Activated gamma-delta T cell treated with Interleukin-2 at 50 U/mL for 16 hours (primary cell): ENCODE measurements around the gene COPA.
"Not testable (repeated sequence)": the region's sequence is repeated elsewhere in the genome, so short reads cannot be mapped to it uniquely, and the experiment has no call there.

Experiments
- DNase-seq: peaks from one replicate; pipeline ENCODE4 v3.0.0-alpha.2; 2020

Gene COPA

DNA sequence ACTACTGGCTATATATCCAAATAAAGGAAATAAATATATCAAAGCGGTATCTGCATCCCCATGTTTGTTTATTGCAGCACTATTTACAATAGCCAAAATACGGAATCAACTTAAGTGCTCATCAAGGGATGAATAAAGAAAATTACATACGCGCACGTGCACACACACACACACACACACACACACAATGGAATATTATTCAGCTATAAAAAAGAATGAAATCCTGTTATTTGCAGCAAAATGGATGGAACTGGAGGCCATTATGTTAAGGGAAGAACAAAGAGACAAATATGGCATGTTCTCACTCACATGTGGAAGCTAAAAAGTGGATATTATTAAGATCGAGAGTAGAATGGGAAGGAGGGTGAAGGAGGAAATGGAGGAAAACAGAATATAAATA, 20.2 kb downstream of the COPA start:
- no peak for DNase-seq

DNA sequence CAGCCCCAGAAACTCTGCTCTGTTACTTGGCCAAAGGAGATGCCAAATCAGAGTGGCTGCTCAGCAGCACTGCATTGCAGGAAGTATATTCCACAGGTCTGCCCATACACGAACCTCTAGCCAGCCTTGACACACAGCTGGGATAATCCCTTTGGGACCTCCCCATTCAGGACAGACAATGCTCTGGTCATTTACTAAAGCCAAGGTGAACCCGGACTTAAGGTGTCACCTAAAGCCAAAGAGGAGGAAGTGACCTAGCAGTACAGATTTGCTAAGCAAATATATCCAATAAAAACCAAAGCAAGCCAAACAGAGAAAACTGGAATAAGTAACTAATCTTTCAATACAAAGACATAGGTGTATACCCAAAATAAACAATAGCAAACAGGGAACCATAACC, 27.7 kb downstream of the COPA start:
- DNase-seq, result no peak

DNA sequence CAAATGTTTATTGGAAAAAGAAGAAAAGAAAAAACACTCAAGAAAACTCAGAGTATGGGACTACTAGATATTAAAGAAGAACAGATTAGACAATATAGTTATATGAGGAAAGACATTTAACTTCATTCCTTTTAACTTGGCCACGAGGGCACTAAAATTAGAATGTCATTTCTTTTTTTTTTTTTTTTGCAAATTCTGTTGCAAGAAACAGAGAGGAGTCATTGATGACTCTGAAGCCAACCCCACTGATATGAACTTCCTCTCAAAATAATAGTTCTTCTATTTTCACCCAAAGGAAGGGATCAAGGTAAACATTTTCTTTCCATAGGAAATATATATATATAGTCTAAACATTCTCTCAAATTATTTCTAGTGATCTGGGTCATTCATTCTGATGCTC, 33.5 kb downstream of the COPA start:
- DNase-seq, result no peak

DNA sequence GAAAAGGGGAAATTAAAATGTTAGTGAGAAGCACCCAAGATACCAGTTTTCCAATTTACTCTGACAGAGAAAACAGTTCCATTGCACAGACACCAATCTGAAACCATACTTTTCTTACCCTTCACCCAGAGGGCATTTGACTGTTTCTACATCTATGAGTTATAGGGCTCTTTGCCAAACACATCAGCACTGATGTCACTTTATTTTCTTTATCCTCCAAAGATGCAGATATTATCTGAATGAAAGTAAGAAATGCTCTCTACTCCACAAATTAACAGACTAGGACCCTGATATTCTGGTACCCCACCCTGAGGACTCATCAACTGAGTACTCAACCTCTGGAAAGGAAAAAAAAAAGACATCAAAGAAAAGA, 33.9 kb downstream of the COPA start:
- no peak for DNase-seq

DNA sequence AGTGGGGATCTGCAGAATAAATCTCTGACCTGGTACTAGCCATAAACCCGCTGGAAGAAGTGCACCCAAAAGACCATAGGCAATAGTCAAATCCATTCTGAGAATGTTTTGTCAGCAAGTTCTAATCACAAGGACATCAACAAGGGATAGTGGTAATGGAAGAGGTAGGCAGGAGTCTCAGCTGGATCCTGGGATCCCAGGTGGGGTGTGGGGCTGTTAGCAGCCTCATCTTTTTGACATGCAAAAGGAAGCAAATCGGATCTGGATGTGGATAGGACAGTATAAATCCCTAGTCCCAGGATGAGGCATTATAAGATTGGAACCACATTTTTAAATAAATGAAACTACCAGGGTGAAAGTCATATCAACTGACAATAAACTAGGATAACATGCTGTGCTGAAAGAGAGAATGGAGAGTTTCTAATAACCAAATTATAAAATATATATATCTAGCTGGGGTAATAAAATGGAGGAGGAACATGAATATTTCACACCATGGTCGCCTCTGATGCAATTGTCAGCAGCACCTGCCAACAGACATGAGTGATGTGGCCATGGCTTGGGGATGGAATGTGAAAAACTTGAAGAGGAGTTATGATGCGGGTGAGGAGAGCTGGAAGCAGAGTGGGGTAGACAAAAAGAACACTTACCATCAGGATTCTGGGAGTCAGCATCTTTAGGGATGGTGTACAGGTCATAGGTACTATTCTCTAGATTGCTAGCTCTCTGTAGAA, 34.4 kb downstream of the COPA start:
- DNase-seq, result no peak

DNA sequence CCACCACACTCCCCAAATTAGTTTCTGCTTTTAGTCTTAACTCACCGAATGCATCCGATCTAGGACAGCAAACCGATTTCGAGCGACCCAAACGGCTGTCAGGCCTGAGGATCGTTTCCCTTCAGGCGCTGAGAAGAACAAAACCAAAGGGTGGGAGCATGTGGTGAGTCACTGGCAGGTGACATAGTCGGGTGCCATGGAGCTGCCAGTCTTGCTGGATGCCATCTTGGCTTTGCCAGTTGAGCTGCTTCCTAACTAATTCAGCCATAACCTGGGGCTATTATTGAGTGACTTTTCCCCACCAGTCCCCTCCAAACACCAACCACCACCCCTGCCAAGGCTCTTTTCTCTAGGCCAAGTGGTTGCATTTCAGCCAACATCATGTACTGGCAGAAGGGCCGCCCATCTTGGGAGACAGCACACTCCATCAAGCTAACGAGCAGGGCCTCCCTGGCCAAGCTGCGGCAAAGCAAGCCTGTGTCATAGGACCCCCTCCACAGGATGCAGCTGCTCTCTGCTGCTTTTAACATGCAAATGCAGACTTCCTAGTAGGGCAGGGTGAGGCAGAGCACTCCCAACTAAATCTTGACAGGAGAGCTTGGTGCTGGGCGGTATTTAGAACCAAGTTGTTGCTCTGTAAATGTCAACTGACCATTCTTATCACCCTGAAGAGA, 35.8 kb downstream of the COPA start:
- no peak for DNase-seq

DNA sequence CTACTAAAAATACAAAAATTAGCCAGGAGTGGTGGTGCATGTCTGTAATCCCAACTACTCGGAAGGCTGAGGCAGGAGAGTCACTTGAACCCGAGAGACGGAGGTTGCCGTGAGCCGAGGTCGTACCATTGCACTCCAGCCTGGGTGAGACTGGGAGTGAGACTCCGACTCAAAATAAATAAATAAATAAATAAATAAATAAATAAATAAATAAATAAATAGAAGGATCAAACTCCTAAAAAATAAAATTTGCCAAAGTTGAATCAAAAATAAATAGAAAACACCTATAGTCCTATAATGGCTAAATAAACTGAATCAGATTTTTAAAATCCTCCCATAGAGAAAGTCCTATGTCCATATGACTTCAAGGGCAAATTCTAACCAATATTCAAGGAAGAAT, 42.9 kb downstream of the COPA start:
- no peak for DNase-seq

DNA sequence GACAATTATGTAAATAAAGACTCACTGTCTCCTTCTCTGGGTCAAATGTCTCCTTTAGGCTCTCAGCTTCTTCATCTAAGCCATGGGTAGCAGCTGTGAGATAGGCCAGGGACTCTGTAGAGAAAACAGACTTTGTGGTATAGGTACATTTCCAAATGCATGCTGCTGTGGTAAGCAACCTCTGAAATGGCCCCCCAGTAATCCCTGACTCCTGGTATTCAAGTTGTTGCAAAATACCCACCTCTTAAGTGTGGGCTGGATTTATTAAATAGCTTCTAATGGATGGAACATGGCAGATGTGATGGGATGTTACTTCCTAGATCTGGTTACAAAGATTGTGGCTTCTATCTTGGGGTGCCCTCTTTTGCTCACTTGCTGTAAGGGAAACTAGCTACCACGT, 47.0 kb downstream of the COPA start:
- DNase-seq, result no peak

DNA sequence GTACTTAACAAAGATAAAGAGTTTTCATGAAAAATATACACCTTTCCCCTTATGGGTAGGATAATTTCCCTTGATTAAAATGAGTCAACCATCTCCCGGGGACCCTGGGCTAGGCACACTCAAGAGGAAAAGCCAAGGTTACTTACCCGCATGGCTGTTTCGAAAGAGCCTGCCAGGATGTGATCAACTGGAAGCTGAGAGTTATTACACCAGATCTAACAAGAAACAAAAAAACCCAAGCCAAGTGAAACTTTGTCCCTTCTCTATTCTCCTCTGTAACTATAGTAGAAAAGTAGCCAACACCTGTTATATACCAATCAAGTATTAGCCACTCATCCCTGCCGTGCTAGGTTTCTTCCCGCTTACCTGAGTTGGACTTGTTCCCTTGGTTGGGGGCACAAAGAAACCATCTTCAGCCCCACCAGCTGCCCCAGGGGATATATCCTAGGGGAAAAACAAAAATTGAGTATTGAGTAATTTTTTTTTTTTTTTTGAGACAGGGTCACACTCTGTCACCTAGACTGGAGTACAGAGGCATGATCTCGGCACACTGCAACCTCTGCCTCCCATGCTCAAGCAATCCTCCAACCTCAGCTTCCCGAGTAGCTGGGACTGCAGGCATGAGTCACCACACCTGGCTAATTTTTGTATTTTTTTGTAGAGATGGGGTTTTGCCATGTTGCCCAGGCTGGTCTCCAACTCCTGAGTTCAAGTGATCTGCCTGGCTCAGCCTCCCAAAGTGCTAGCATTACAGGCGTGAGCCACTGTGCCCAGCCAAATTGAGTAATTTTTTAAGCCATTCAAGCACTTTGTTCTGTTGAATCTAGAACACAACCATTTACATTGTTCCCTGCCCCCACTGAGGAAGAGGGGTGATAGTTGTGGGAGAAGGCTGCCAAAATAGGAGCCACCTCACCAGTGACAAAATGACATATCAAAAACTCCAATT, 49.8 kb downstream of the COPA start:
- DNase-seq, result no peak

DNA sequence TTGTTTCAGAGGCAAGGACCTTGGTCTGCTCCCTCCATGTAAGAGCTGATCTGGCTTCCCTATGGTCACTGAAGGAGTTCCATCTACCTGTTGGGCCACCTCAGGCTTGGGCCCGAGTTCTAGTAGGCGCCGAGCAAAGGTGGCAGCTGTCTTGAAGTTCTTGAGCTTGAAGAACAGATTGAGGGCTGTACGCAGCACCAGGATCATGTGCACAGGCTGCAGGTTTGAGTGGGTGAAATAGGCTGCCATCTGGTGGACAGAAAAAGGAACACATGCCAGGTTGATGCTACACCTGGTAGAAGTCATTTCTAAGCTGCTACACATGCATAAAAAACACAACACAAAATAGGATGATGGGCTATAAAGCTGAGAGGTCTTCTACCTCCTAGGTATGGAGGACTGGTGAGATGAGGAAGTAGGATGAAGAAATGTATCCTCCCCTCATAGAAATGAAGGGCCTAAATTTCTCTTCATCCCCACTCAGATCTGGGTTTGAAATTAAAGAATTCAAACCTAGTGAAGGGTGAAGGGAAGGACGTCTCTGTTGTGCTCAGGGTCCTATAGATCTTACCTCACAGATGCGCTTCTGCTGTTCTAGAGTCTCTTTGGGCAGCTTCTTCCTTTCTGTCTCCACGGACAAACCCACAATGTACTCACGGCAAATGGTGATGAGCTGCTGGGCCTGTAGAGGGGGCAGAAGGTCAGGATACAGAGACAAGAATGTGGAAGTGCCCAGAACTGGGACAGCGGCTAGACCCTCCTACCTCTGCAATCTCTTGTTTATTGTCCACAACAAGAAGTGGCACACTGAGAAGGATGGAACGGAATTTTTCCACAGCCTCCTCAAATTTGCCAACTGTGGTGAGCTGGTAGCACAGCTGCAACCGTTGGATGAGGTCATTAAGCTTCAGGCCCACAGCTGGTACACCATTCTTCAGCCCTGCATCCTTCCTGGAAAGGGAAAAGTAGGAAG, 51.5 kb downstream of the COPA start:
- DNase-seq, result peak; percentile 67

DNA sequence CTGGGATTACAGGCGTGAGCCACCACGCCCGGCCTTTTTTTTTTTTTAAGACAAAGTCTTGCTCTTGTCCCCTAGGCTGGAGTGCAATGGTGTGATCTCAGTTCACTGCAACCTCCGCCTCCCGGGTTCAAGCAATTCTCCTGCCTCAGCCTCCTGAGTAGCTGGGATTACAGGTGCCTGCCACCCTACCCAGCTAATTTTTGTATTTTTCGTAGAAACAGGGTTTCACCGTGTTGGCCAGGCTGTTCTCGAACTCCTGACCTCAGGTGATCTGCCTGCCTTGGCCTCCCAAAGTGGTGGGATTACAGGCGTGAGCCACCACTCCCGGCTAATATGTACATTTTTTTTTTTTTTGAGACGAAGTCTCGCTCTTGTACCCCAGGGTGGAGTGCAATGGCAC, 55.3 kb downstream of the COPA start:
- DNase-seq, result not testable (repeated sequence)

DNA sequence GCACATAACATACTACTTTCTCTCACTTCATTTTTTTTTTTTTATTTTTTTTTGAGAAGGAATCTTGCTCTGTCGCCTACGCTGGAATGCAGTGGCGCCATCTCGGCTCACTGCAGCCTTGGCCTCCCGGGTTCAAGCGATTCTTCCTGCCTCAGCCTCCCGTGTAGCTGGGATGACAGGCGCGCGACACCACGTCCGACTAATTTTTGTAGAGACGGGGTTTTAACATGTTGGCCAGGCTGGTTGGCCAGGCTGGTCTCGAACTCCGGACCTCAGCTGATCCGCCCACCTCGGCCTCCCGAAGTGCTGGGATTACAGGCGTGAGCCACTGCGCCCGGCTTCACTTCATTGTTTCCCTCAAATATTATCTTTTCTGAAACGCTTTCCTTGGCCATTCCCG, 57.5 kb downstream of the COPA start:
- DNase-seq, result no peak

DNA sequence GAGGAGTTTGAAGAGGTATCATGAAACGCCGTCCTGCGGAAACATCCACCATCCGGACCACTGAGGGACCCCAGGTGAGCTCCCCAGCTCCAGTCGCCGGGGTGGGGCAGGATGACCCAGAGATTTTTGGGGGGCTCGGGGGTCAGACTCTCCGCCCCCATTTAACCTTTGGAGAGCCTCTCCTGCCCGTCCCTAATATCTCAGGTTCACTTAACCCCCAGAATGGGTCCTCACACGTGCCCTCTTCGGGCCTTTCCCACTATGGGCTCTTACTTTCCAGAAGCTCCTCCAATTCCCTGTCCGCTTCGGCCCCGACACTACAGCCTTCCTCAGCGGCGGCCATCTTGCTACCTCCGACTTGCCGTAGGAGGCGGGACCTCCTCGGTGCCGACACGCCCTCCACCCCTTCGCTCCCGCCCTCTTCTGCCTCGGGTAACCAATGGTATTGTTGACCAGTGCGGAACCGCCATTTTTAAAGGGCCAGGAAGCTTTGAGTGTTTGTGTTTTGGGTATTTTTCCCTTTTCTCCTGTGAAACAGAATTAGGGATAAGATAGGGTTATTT, 58.2 kb downstream of the COPA start, which contains the start of gene PEX19:
Gene PEX19 (minus strand): TSS at position 352 of the 563 bp plus-strand sequence. CDS start 9 bp downstream, at position 343.
- peak; percentile 93 for DNase-seq

DNA sequence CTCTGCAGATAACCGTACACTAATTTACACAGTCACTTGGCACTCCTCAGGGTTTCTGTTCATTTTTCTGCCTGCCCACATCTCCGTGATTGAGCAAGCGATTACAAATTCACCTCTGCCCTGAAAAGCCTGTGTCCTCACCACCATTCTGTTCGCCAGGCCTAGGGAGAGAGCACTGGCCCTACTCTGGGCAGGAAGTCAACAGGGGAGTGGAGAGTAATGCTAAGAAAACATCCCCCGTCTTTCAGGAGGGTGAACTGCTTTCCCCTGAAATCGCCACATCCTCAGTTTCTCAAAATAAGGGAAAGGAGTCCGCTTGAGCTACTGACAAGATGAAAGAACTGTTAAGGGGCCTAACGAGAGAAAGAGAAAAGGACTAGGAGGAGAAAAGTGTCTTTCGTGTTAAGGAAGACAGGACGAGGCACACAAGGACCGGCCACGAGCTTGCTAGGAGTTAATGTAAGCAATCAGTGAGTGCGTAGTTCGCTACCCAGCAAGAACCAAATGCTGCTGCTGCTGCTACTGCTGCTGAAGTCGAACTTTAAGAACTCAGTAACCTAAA, 58.7 kb downstream of the COPA start:
- DNase-seq, result no peak

DNA sequence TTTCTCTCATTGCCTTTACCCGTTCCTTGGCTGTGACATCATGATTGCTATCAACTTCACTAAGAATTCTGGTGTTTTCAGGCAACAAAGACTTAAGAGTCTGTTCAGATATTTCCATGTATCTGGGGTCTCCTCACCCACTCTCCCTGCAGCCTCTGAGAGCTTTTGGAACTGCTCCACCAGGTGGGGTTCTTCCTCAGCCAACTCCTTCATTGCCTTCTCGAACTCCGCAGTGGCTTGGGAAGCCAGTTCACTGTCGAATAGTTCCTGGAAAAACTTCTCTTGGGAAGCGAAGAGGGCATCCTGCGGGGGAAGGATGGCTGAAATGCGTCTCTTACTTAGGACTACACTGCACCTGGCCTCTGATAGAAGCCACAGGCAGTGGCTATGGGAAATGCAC, 60.2 kb downstream of the COPA start:
- DNase-seq, result no peak

DNA sequence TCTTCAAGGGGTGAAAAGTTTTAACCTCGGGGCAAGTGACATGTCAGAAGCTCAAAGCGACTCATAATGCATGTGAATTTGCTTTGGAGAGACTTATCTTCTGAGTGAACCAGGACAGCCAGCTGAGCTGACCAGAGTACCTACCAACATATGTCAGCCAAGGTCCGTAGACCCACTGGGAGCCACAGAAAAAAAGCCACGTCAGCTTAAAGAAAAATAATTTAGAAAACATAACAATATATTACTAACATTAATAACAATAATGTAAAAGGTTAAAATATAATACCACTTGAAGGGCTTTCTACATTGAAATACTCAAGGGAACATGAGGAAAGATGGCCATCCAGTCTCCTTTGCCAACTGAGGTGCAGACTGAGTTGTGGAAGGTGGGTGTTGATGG, 65.1 kb downstream of the COPA start:
- no peak for DNase-seq

DNA sequence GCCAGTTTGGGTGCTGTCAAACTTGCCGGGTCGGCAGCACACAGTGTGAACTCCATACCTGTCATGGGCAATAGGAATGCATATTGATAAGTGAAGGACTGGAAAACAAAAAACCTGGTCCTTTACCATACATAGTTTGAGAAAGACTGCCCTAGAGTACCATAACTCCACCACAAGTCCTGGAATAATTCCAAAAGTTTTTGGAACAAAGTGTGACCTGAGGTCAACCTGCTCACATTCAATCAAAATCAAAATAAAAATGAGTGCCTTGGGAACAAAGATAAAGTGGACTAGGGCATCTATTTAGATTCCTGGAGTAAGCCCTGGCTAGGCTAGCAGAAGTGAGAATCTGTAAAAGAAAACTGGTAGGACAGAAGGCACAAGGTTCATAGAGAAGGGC, 65.7 kb downstream of the COPA start:
- no peak for DNase-seq

DNA sequence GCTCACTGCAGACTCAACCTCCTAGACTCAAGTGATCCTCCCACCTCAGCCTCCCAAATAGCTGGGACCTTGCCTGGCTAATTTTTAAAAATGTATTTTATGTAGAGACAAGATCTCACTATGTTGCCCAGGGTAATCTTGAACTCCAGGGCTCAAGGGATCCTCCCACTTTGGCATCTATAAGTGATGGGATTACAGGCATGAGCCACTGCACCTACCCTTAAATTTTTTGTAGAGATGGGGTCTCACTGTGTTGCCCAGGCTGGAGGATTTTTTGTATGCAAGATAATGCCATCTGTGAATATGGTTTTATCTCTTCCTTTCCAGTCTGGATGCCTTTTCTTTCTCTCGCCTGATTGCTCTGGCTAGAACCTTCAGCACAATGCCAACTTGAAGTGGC, 72.0 kb downstream of the COPA start:
- no peak for DNase-seq

DNA sequence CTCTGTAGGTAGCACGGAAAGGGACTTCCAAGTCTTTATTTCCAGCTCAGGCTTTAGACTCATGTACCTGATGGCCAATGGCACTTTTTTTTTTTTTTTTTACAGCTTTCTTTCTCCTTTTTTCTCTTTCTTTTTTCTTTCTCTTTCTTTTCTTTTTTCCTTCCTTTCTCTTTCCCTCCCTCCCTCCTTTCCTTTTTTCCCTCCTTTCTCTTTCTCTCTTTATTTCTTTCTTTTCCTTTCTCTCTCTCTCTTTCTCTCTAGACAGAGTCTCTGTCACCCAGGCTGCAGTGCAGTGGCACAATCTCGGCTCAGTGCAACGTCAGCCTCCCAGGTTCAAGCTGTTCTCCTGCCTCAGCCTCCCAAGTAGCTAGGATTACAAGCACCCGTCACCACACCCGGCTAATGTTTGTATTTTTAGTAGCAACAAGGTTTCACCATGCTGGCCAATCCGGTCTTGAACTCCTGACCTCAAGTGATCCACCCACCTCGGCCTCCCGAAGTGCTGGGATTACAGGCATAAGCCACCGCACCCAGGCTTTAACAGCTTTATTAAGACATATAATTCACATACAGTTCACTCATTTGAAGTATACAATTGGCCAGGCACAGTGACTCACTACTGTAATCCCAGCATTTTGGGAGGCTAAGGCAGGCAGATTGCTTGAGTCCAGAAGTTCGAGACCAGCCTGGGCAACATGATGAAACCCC, 75.6 kb downstream of the COPA start:
- no peak for DNase-seq

DNA sequence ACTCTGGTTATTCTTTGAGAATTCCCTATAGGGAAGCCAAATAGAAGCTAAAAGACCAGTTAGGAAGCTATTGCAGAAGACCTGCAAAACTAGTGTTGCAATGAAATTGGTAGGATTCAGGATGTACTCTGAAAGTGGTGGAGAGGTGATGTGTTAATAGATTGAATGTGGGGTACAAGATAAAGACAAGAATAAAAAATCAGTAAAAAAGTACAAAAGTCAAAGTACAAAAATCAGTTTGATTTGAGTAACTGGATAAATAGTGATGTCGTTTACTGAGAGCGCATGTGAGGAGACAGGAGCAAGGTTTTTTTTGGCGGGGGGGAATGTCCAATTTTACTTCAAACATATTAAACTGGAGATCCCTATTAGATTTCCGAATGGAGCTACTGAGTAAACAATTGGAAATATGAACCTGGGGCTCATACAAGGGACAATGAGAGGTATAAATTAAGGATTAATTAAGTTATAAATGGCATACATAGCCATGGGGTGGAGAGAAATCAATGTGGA, 78.2 kb downstream of the COPA start:
- no peak for DNase-seq
